Left ventricle myocardium inferior (tissue), 1 donor: ENCODE data around the gene PTPN18. TPM values are rescaled to one million over a fixed set of nuclear protein-coding genes. Genes with fewer than 3 reads are reported as not detected.

Experiments used
- DNase-seq: peaks from one replicate; pipeline ENCODE4 v3.0.0-alpha.2; 2020
- H3K27ac ChIP-seq: fragments of 200-600 bp; replicated peaks from 2 replicates; pipeline ENCODE4 v1.8.0; 2021
- H3K27me3 ChIP-seq: fragments of 200-600 bp; 2 replicates; pipeline ENCODE4 v1.8.0; 2021; ENCODE audit warnings: low read depth
- H3K36me3 ChIP-seq: fragments of 200-600 bp; 2 replicates; pipeline ENCODE4 v1.8.0; 2021
- H3K4me1 ChIP-seq: fragments of 200-600 bp; 2 replicates; pipeline ENCODE4 v1.8.0; 2021
- H3K4me3 ChIP-seq: fragments of 200-600 bp; 2 replicates; pipeline ENCODE4 v1.8.0; 2021; ENCODE audit warnings: mild to moderate bottlenecking, moderate library complexity
- H3K9me3 ChIP-seq: fragments of 200-600 bp; replicated peaks from 2 replicates; pipeline ENCODE4 v1.8.0; 2021
- intact Hi-C: fragments of 100-400 bp; cut with micrococcal nuclease; formaldehyde crosslinking; loops from one replicate; pipeline ENCODE4 v1.11.0; 2022
- total RNA-seq: library from RNA; stranded (reverse); fragmentation: NEBNext Ultra II Directional; extraction: Animal tissue kit (Norgen Biotek cat#: 25700); gene quantifications from one replicate; pipeline ENCODE4 v1.2.1, GENCODE V29; 2021
- TF ChIP-seq, protein P1 (sequence below): fragments of 200-600 bp; IDR thresholded peaks from 2 replicates; pipeline ENCODE4 v1.8.0; 2021; ENCODE audit warnings: antibody characterized with exemption, mild to moderate bottlenecking, borderline replicate concordance
- donor health status: DM: no; HTN: yes; CAD: no; lungs with severe emphysema.

Gene PTPN18
- total RNA-seq, 1 donor from 2014 or later, result 13.9 TPM

DNA sequence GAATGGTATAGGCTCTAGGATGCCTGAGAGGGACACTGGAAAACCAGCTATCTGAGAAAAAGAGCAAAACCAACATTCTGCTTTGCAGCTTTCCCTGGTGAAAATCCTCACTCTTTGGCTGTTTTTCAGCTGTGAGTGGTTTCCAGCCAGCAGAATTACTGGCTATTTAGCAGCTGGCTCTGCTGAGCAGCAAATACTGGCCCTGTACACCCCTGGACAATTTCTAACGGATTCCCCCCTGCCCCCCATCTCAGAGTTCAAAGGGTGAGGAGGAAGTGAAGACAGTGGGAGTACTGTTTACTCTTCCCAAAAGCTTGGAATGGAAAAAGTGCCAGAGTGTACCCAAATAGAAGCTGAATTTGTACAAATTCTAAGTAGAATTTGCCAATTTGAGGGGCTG, 39.3 kb upstream of the PTPN18 start:
- intact Hi-C loops, result no loop called here

DNA sequence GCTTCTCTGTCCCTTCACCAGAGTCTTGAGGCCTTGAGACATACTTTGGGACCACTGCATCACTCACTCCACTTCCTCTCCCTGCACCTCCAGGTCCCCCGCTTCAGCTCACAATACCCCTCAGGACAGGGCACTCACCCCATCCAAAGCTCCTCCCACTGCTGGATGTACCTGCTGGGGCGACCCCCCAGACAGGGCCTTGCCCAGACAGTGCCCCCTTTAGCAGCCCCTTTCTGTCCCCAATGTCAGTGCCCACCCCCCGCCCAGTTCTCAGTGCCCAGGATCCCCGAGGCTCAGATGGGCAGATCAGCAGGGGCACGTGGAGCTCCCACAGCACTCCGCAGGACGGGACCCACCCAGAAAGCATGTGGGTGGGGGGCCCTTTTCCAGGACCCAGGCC, 37.0 kb upstream of the PTPN18 start:
- H3K27me3 ChIP-seq, result peaks cover 17% of the 10 kb centered on the region
- DNase-seq, result no peak
- intact Hi-C loops, result no loop called here
- H3K27ac ChIP-seq, result no peak overlapping the region
- H3K4me3 ChIP-seq, result no peak overlapping the region
- no peaks in the 10 kb centered on the region for H3K4me1 ChIP-seq
- H3K9me3 ChIP-seq, result no peaks in the 10 kb centered on the region
- TF ChIP-seq, protein P1, sequence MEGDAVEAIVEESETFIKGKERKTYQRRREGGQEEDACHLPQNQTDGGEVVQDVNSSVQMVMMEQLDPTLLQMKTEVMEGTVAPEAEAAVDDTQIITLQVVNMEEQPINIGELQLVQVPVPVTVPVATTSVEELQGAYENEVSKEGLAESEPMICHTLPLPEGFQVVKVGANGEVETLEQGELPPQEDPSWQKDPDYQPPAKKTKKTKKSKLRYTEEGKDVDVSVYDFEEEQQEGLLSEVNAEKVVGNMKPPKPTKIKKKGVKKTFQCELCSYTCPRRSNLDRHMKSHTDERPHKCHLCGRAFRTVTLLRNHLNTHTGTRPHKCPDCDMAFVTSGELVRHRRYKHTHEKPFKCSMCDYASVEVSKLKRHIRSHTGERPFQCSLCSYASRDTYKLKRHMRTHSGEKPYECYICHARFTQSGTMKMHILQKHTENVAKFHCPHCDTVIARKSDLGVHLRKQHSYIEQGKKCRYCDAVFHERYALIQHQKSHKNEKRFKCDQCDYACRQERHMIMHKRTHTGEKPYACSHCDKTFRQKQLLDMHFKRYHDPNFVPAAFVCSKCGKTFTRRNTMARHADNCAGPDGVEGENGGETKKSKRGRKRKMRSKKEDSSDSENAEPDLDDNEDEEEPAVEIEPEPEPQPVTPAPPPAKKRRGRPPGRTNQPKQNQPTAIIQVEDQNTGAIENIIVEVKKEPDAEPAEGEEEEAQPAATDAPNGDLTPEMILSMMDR, result no peak
- no peaks in the 10 kb centered on the region for H3K36me3 ChIP-seq

More for the DNA sequence above, 39.3 kb upstream of the PTPN18 start:
- TF ChIP-seq, protein P1, result no peak
- Histone ChIP-seq H3K36me3 (no peaks in the 10 kb centered on the region), H3K9me3 (no peaks in the 10 kb centered on the region), H3K4me3 (no peak overlapping the region), H3K4me1 (no peaks in the 10 kb centered on the region), H3K27ac (no peak overlapping the region), H3K27me3 (peaks cover 20% of the 10 kb centered on the region)
- no peak for DNase-seq

DNA sequence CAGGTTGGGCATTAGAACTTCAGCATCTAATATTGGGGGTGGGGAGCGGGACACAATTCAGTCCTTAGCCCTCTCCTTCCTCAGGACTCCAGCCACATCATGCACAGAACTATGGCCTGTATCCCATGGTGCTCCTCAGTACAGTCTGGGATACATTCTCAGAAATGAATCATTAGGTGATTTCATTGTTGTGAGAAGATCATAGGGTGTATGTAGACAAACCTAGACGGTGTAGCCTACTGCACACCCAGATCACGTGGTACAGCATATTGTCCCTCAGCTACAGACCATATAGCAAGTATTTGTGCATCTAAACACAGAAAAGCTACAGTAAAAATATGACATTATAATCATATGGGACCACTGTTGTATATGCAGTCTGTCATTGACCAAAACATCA, 36.3 kb upstream of the PTPN18 start:
- intact Hi-C loops, result no loop called here
- H3K4me1 ChIP-seq, result no peaks in the 10 kb centered on the region
- no peak for DNase-seq
- H3K36me3 ChIP-seq, result no peaks in the 10 kb centered on the region
- TF ChIP-seq, protein P1, result no peak
- H3K4me3 ChIP-seq, result no peak overlapping the region
- peaks cover 17% of the 10 kb centered on the region for H3K27me3 ChIP-seq
- no peaks in the 10 kb centered on the region for H3K9me3 ChIP-seq
- no peak overlapping the region for H3K27ac ChIP-seq

DNA sequence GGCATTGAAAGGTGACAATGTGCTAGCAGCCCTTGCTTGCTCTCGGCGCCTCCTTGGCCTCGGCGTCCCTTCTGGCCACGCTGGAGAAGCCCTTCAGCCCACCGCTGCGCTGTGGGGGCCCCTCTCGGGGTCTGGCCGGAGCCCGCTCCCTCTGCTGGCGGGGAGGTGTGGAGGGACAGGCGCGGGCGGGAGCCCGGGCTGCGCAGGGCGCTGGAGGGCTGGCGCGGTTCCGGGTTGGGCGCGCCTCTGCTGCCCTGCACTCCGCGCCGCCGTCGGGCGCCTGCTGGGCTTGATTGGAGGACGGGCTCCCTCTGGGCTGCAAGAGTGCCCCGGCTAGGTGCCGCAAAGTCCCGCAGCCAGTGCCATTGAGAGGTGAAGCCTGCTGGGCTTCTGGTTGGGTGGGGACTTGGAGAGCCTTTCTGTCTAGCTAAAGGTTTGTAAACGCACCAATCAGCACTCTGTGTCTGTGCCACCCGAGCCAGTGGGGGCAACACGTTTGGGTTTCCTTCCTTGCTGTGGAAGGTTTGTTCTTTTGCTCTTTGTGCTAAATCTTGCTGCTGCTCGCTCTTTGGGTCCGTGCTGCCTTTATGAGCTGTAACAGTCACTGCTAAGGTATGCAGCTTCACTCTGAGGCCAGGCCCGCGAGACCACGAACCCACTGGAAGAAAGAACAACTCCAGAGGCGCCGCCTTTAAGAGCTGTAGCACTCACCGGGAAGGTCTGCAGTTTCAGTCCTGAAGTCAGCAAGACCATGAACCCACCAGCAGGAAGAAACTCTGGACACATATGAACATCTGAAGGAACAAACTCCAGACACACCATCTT, 27.9 kb upstream of the PTPN18 start:
- TF ChIP-seq, protein P1, result no peak
- peaks cover 5% of the 10 kb centered on the region for H3K4me1 ChIP-seq
- no peaks in the 10 kb centered on the region for H3K9me3 ChIP-seq
- no peak overlapping the region for H3K4me3 ChIP-seq
- peaks cover 84% of the 10 kb centered on the region for H3K27me3 ChIP-seq
- intact Hi-C loops, result no loop called here
- no peaks in the 10 kb centered on the region for H3K36me3 ChIP-seq
- no peak for DNase-seq
- no peak overlapping the region for H3K27ac ChIP-seq

DNA sequence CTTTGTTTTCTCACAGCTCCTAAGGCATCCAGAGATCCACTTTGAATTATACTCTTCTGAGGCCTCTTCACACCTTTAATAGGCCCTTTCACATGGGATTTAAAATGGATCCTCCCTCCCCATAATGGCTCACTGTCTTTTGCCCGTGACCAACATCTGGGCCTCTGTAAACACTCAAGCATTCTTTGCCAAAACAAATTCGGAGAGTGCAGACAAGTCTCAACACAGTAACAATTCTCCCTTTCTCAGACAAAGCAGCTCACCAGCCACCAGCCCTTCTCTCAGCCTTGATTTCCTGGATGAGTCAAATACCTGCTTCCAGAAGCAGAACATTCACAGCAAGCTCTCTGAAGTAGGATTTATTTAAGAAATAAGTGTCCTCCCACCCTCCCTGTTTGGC, 27.1 kb upstream of the PTPN18 start:
- Histone ChIP-seq H3K9me3 (no peaks in the 10 kb centered on the region), H3K4me3 (no peak overlapping the region), H3K36me3 (no peaks in the 10 kb centered on the region), H3K27me3 (peaks cover 84% of the 10 kb centered on the region), H3K27ac (no peak overlapping the region), H3K4me1 (peaks cover 5% of the 10 kb centered on the region)
- intact Hi-C loops, result no loop called here
- TF ChIP-seq, protein P1, result no peak
- DNase-seq, result no peak
